Endothelial cell of umbilical vein (primary cell): ENCODE results near the gene CHD9. TPM values are rescaled to one million over a fixed set of nuclear protein-coding genes. Genes with fewer than 3 reads are reported as not detected.

Source experiments
- BruUV-seq: library from RNA; stranded (reverse); fragments of 400-500 nt; replicated peaks from 2 replicates; lab custom pipeline; 2021; lab: Mats Ljungman, UMichigan
- CTCF ChIA-PET: fragments of 300-600, 350-600 bp; sonication (Branson Sonifier 250); formaldehyde crosslinking; loops from one replicate; lab custom pipeline; 2021; ENCODE audit warnings: antibody characterized with exemption, inconsistent platforms; lab: Charles Lee
- POLR2A ChIA-PET: fragments of 300-600, 350-600 bp; sonication (Branson Sonifier 250); formaldehyde crosslinking; loops from one replicate; lab custom pipeline; 2021; ENCODE audit warnings: antibody characterized with exemption, inconsistent platforms; lab: Charles Lee
- DNase-seq: peaks from one replicate; pipeline ENCODE4 v3.0.0-alpha.2; 2011; ENCODE audit warnings: low read depth, low spot score
- FAIRE-seq: peaks from 2 replicates; lab custom pipeline; 2011; peaks lifted over from hg19 to GRCh38; lab: Jason Lieb, UNC
- H2AFZ ChIP-seq: 2 replicates; pipeline ENCODE4 v1.6.0; 2012; ENCODE audit warnings: low read depth, low read length, control low read depth, inconsistent platforms
- H3K27ac ChIP-seq: 2 replicates; pipeline ENCODE4 v1.5.1; 2011; ENCODE audit warnings: low read depth, mild to moderate bottlenecking, control low read depth, low read length, moderate library complexity; ENCODE audit not compliant: insufficient read depth
- H3K27me3 ChIP-seq, 2 experiments: 2 replicates each; pipeline versions ENCODE4 v1.6.0 to v1.6.1; 2011; ENCODE audit warnings: low read length in 2 of 2, mixed read lengths in 1 of 2; ENCODE audit not compliant: control insufficient read depth in 2 of 2, insufficient read depth in 2 of 2
- H3K36me3 ChIP-seq, 2 experiments: 2 replicates in 1 of 2; 3 replicates in 1 of 2; pipeline ENCODE4 v1.5.1; 2011; ENCODE audit warnings: low read length in 2 of 2, mild to moderate bottlenecking in 1 of 2, moderate library complexity in 1 of 2; ENCODE audit not compliant: control insufficient read depth in 2 of 2, insufficient read depth in 2 of 2; ENCODE audit errors: extremely low read depth in 1 of 2
- H3K4me1 ChIP-seq: 3 replicates; pipeline ENCODE4 v1.5.1; 2011; ENCODE audit warnings: mild to moderate bottlenecking, low read length; ENCODE audit not compliant: control insufficient read depth, insufficient read depth; ENCODE audit errors: extremely low read depth
- H3K4me2 ChIP-seq: 2 replicates; pipeline ENCODE4 v1.6.1; 2011; ENCODE audit warnings: low read length, control low read depth, mixed read lengths; ENCODE audit not compliant: insufficient read depth
- H3K4me3 ChIP-seq, 3 experiments: fragments of 200-600 bp in 1 of 3; sonication (generic), shearing (Covaris generic) in 1 of 3; replicated peaks in 1 of 3; 2 replicates each; pipeline ENCODE4 v1.5.1; 2011 to 2016; ENCODE audit warnings: control low read depth in 3 of 3, low read length in 3 of 3, mild to moderate bottlenecking in 2 of 3, inconsistent platforms in 1 of 3, low read depth in 1 of 3, moderate library complexity in 1 of 3; ENCODE audit not compliant: insufficient read depth in 1 of 3
- H3K79me2 ChIP-seq: 2 replicates; pipeline ENCODE4 v1.6.0; 2012; ENCODE audit warnings: low read length, inconsistent platforms; ENCODE audit not compliant: control insufficient read depth, insufficient read depth
- H3K9ac ChIP-seq: replicated peaks from 2 replicates; pipeline ENCODE3; 2011; ENCODE audit warnings: low read length, control low read depth; ENCODE audit not compliant: insufficient read depth; ENCODE audit errors: extremely low read depth
- H3K9me1 ChIP-seq: replicated peaks from 3 replicates; pipeline ENCODE4 v1.6.0; 2011; ENCODE audit warnings: mild to moderate bottlenecking, low read length; ENCODE audit not compliant: control insufficient read depth, insufficient read depth; ENCODE audit errors: extremely low read depth
- H3K9me3 ChIP-seq: replicated peaks from 2 replicates; pipeline ENCODE4 v1.5.1; 2012; ENCODE audit warnings: low read length, inconsistent platforms; ENCODE audit not compliant: control insufficient read depth, insufficient read depth
- H4K20me1 ChIP-seq: replicated peaks from 2 replicates; pipeline ENCODE3; 2011; ENCODE audit warnings: mild to moderate bottlenecking, low read length; ENCODE audit not compliant: control insufficient read depth, insufficient read depth; ENCODE audit errors: extremely low read depth
- CTCF ChIP-seq, 2 donors: IDR thresholded peaks; 1 replicate in 1 of 2; 2 replicates in 1 of 2; pipeline ENCODE4 v1.5.1; 2011; ENCODE audit warnings: low read length in 2 of 2, mild to moderate bottlenecking in 2 of 2, moderate library complexity in 2 of 2, control low read depth in 1 of 2, inconsistent platforms in 1 of 2, low read depth in 1 of 2; ENCODE audit not compliant: insufficient read depth in 1 of 2; ENCODE audit errors: extremely low read depth in 1 of 2
- EZH2 ChIP-seq: IDR thresholded peaks from 2 replicates; pipeline ENCODE4 v1.6.1; 2012; ENCODE audit warnings: borderline replicate concordance, low read depth, mild to moderate bottlenecking, moderate library complexity, low read length, inconsistent platforms; ENCODE audit not compliant: severe bottlenecking
- FOS ChIP-seq: IDR thresholded peaks from 2 replicates; pipeline ENCODE4 v1.6.1; 2011; ENCODE audit warnings: mild to moderate bottlenecking, low read length, moderate library complexity, borderline replicate concordance; ENCODE audit not compliant: insufficient read depth
- GATA2 ChIP-seq: IDR thresholded peaks from 2 replicates; pipeline ENCODE4 v1.7.0; 2011; ENCODE audit warnings: low read depth, mild to moderate bottlenecking, moderate library complexity, mixed read lengths, low read length; ENCODE audit not compliant: insufficient read length, insufficient read depth
- JUN ChIP-seq: IDR thresholded peaks from 2 replicates; pipeline ENCODE4 v1.6.1; 2011; ENCODE audit warnings: borderline replicate concordance, low read depth; ENCODE audit not compliant: insufficient read length, insufficient read depth
- MAX ChIP-seq: IDR thresholded peaks from 2 replicates; pipeline ENCODE4 v1.6.1; 2011; ENCODE audit not compliant: insufficient read depth, insufficient read length
- MYC ChIP-seq: IDR thresholded peaks from one replicate; pipeline ENCODE4 v1.6.1; 2011; ENCODE audit warnings: mild to moderate bottlenecking, low read depth, low read length
- POLR2A ChIP-seq: IDR thresholded peaks from 2 replicates; pipeline ENCODE4 v1.6.1; 2012; ENCODE audit warnings: low read depth, mild to moderate bottlenecking, control low read depth, low read length
- POLR2AphosphoS5 ChIP-seq: IDR thresholded peaks from 2 replicates; pipeline ENCODE4 v1.6.1; 2012; ENCODE audit warnings: low read depth, mild to moderate bottlenecking, control low read depth, low read length, moderate library complexity; ENCODE audit not compliant: insufficient read depth
- dilution Hi-C: fragments of 300-500 bp; cut with MboI; formaldehyde crosslinking; loops from one replicate; pipeline ENCODE4 v1.15.0; 2019; ENCODE audit warnings: low sequenced_read_pairs; ENCODE audit not compliant: extremely low pct_ligation_motif_present
- intact Hi-C: fragments of 100-400 bp; cut with micrococcal nuclease; formaldehyde crosslinking; loops from one replicate; pipeline ENCODE4 v1.10.0; 2022
- polyA plus RNA-seq, 4 experiments: library from polyadenylated mRNA; depleted of rRNA in 3 of 4; stranded (reverse) in 3 of 4; unstranded in 1 of 4; fragments of >200 nt; gene quantifications; 2 replicates each; pipeline versions ENCODE4 v1.2.1 to v1.2.3, GENCODE V29; 2011 to 2012; ENCODE audit warnings: missing spikeins in 1 of 4
- total RNA-seq: library from RNA; stranded (reverse); gene quantifications from 2 replicates; pipeline ENCODE4 v1.2.3, GENCODE V29; 2021

CHD9 gene
- total and polyA plus RNA-seq, 2 donors (not counting 3 experiments of a cell fraction or from before 2014, with no cell fraction given): 9.9 to 59.2 TPM

GRCh38 chr16:53305743-53306142 lies 251.0 kb downstream of the CHD9 start:
- ChIA-PET CTCF (interaction anchor here (0.8 kb wide), 1 partner anchor 9 kb away, joined by 3 read pairs; no protein-coding TSS in a partner anchor), POLR2A (no interaction called here)
- H3K9me3 ChIP-seq: no peaks in the 10 kb centered on the region
- TF ChIP-seq MAX (no peak), FOS (no peak), CTCF (IDR thresholded peaks at IDR 0.05; ENCODE audit: extremely low read depth in 1 of 2, insufficient read depth in 1 of 2, low read depth in 1 of 2, low read length in 2 of 2) (no peak), POLR2AphosphoS5 (no peak), POLR2A (no peak), MYC (no peak), JUN (no peak), EZH2 (no peak), GATA2 (no peak)
- no peak overlapping the region for H3K4me3 ChIP-seq
- no peaks in the 10 kb centered on the region for H3K27me3 ChIP-seq
- no peak overlapping the region for H3K9ac ChIP-seq
- H3K79me2 ChIP-seq: no peaks in the 10 kb centered on the region
- BruUV-seq: no TSS peak
- H3K36me3 ChIP-seq: peaks cover 17 to 33% of the 10 kb centered on the region in 2 experiments
- H3K27ac ChIP-seq: no peak overlapping the region
- H2AFZ ChIP-seq: no peak overlapping the region
- FAIRE-seq (no peak), DNase-seq (no peak)
- H3K4me2 ChIP-seq: no peak overlapping the region
- H3K9me1 ChIP-seq: no peaks in the 10 kb centered on the region
- H3K4me1 ChIP-seq: no peaks in the 10 kb centered on the region
- H4K20me1 ChIP-seq: no peaks in the 10 kb centered on the region
- dilution Hi-C loops: no loop called here
- intact Hi-C loops: no loop called here
